DOHH2 (cell line): Measurements from ENCODE around the gene POU2F1.
A peak's percentile ranks its signal among the peaks of the same experiment; 100 is the strongest.

Source experiments
- H3F3A ChIP-seq: fragments of 200-600 bp; sonication (generic), shearing (Covaris generic); 2 replicates; pipeline ENCODE4 v1.6.0; 2016; ENCODE audit warnings: antibody characterized with exemption, mild to moderate bottlenecking; ENCODE audit not compliant: control insufficient read depth, insufficient read depth
- H3K27ac ChIP-seq: fragments of 200-600 bp; sonication (generic); 2 replicates; pipeline ENCODE4 v1.5.1; 2014; ENCODE audit warnings: low read depth, mild to moderate bottlenecking, low read length, moderate library complexity
- H3K27me3 ChIP-seq: fragments of 200-600 bp; sonication (generic); 2 replicates; pipeline ENCODE4 v1.6.1; 2014; ENCODE audit warnings: mild to moderate bottlenecking, low read length, mixed read lengths; ENCODE audit not compliant: control insufficient read depth
- H3K36me3 ChIP-seq: fragments of 200-600 bp; sonication (generic); 2 replicates; pipeline ENCODE4 v1.6.1; 2014; ENCODE audit warnings: mild to moderate bottlenecking, low read length, moderate library complexity, mixed read lengths; ENCODE audit not compliant: control insufficient read depth
- H3K4me1 ChIP-seq: fragments of 200-600 bp; sonication (generic); 2 replicates; pipeline ENCODE4 v1.6.1; 2014; ENCODE audit warnings: mild to moderate bottlenecking, low read length, mixed read lengths; ENCODE audit not compliant: control insufficient read depth
- H3K4me2 ChIP-seq: fragments of 200-600 bp; sonication (generic); 2 replicates; pipeline ENCODE4 v1.6.0; 2014; ENCODE audit warnings: mild to moderate bottlenecking, low read length, moderate library complexity
- H3K4me3 ChIP-seq: fragments of 200-600 bp; sonication (generic); 2 replicates; pipeline ENCODE4 v1.5.1; 2014; ENCODE audit warnings: mild to moderate bottlenecking, low read length, mixed read lengths
- H3K79me2 ChIP-seq: fragments of 200-600 bp; sonication (generic); 2 replicates; pipeline ENCODE4 v1.6.1; 2014; ENCODE audit warnings: mild to moderate bottlenecking, low read length, mixed read lengths; ENCODE audit not compliant: control insufficient read depth
- H3K9me2 ChIP-seq: fragments of 200-600 bp; sonication (generic); replicated peaks from 2 replicates; pipeline ENCODE4 v1.6.1; 2014; ENCODE audit warnings: mild to moderate bottlenecking, low read length, mixed read lengths; ENCODE audit not compliant: control insufficient read depth
- H3K9me3 ChIP-seq: fragments of 200-600 bp; sonication (generic); 2 replicates; pipeline ENCODE4 v1.6.1; 2014; ENCODE audit warnings: antibody characterized with exemption, low read length, mixed read lengths; ENCODE audit not compliant: control insufficient read depth, insufficient read depth
- H4K20me1 ChIP-seq: fragments of 200-600 bp; sonication (generic); 2 replicates; pipeline ENCODE4 v1.6.0; 2014; ENCODE audit warnings: low read depth, mild to moderate bottlenecking, antibody characterized with exemption, low read length, moderate library complexity; ENCODE audit not compliant: control insufficient read depth, insufficient read depth
- CTCF ChIP-seq: fragments of 200-600 bp; sonication (generic); IDR thresholded peaks from one replicate; pipeline ENCODE4 v1.5.1; 2014; ENCODE audit warnings: antibody characterized with exemption, mild to moderate bottlenecking, low read depth, low read length; ENCODE audit not compliant: poor library complexity, severe bottlenecking
- EZH2phosphoT487 ChIP-seq: fragments of 200-600 bp; sonication (generic); IDR thresholded peaks from 2 replicates; pipeline ENCODE4 v1.6.1; 2017; ENCODE audit warnings: borderline replicate concordance, mild to moderate bottlenecking, antibody characterized with exemption, low read length, moderate library complexity, mixed read lengths

The POU2F1 gene

GRCh38 chr1:167225920-167226319, 5.2 kb downstream of the POU2F1 start:
- Histone ChIP-seq H3K27me3 (no peaks in the 10 kb centered on the region), H3K27ac (no peak overlapping the region), H3F3A (no peaks in the 10 kb centered on the region; the same call in 1 of the 2 replicates), H3K9me2 (no peaks in the 10 kb centered on the region), H3K36me3 (no peaks in the 10 kb centered on the region), H3K9me3 (no peaks in the 10 kb centered on the region), H3K4me3 (no peak overlapping the region), H3K79me2 (peaks cover 90% of the 10 kb centered on the region), H4K20me1 (no peaks in the 10 kb centered on the region), H3K4me1 (peaks cover 39% of the 10 kb centered on the region), H3K4me2 (0 out of 2 replicates have a peak overlapping the region, but pooled peaks have one; percentile 0)
- no peak for TF ChIP-seq EZH2phosphoT487
- TF ChIP-seq CTCF, result no peak

- Histone ChIP-seq H4K20me1 (no peaks in the 10 kb centered on the region), H3K9me2 (no peaks in the 10 kb centered on the region), H3K36me3 (no peaks in the 10 kb centered on the region), H3K9me3 (no peaks in the 10 kb centered on the region), H3K27me3 (no peaks in the 10 kb centered on the region), H3K4me2 (no peak overlapping the region), H3K79me2 (peaks cover 92% of the 10 kb centered on the region), H3K4me3 (no peak overlapping the region), H3F3A (no peaks in the 10 kb centered on the region; the same call in 1 of the 2 replicates), H3K27ac (no peak overlapping the region), H3K4me1 (peaks cover 32% of the 10 kb centered on the region)
- TF ChIP-seq EZH2phosphoT487 (no peak), CTCF (no peak)
Observed at GRCh38 chr1:167227934-167228378, 7.3 kb downstream of the POU2F1 start.

GRCh38 chr1:167229719-167230385, 9.2 kb downstream of the POU2F1 start:
- Histone ChIP-seq H3K9me3 (no peaks in the 10 kb centered on the region), H3K36me3 (no peaks in the 10 kb centered on the region), H3K4me2 (no peak overlapping the region), H3K4me1 (peaks cover 29% of the 10 kb centered on the region), H3K4me3 (no peak overlapping the region), H3K79me2 (peaks cover 91% of the 10 kb centered on the region), H4K20me1 (no peaks in the 10 kb centered on the region; the same call in 1 of the 2 replicates), H3K27ac (no peak overlapping the region), H3F3A (no peaks in the 10 kb centered on the region), H3K9me2 (no peaks in the 10 kb centered on the region), H3K27me3 (no peaks in the 10 kb centered on the region)
- TF ChIP-seq CTCF, result no peak
- TF ChIP-seq EZH2phosphoT487, result no peak
